ENCODE results near the gene FAAH2.
"Not testable (repeated sequence)": the region's sequence is repeated elsewhere in the genome, so short reads cannot be mapped to it uniquely, and the experiment has no call there.

Gene FAAH2

GRCh38 chrX:57286507-57287251, at the start of gene FAAH2:
Gene FAAH2 (plus strand): TSS chrX:57286706. CDS start chrX:57286826, 120 bp downstream.
- TF ChIP-seq GATA1 (IDR thresholded peaks at IDR 0.05; ENCODE audit: low read depth, low read length), result no peak
- TF ChIP-seq POLR2A (IDR thresholded peaks at IDR 0.05; ENCODE audit: low read length), result no peak
- DNase-seq, result peak in 1 of 2 experiments; percentile 1

DNA sequence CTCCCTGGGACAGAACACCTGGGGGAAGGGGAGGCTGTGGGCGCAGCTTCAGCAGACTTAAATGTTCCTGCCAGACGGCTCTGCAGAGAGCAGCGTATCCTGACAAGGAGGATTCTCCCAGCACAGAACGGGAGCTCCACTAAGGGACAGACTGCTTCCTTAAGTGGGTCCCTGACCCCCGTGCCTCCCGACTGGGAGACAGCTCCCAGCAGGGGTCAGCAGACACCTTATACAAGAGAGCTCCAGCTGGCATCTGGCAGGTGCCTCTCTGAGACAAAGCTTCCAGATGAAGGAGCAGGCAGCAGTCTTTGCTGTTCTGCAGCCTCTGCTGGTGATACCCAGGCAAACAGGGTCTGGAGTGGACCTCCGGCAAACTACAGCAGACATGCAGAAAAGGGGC, 44.5 kb upstream of the FAAH2 start:
- no peak for TF ChIP-seq GATA1 (IDR thresholded peaks at IDR 0.05; ENCODE audit: low read depth, low read length)
- no peak for TF ChIP-seq POLR2A (IDR thresholded peaks at IDR 0.05; ENCODE audit: low read length)
- no peak for DNase-seq

DNA sequence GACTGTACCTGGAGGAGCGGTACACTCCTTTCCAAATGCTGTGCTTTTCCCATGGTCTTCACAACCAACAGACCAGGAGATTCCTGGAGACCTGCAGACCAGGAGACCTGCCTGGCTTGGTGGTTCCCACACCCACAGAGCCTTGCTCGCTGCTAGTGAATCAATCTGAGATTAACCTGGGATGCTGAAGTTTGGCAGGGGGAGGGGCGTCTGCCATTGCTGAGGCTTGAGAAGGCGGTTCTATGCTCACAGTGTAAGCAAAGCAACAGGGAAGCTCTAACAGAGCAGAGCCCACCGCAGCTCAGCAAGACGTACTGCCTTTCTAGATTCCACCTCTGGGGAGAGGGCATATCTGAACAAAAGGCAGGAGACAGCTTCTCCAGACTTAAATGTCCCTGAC, 34.5 kb upstream of the FAAH2 start:
- DNase-seq, result no peak
- TF ChIP-seq POLR2A (IDR thresholded peaks at IDR 0.05; ENCODE audit: low read length), result no peak
- TF ChIP-seq GATA1 (IDR thresholded peaks at IDR 0.05; ENCODE audit: low read depth, low read length), result no peak

GRCh38 chrX:57265126-57265525, 21.4 kb upstream of the FAAH2 start:
- DNase-seq, result no peak
- TF ChIP-seq GATA1 (IDR thresholded peaks at IDR 0.05; ENCODE audit: low read depth, low read length), result no peak
- TF ChIP-seq POLR2A (IDR thresholded peaks at IDR 0.05; ENCODE audit: low read length), result no peak

DNA sequence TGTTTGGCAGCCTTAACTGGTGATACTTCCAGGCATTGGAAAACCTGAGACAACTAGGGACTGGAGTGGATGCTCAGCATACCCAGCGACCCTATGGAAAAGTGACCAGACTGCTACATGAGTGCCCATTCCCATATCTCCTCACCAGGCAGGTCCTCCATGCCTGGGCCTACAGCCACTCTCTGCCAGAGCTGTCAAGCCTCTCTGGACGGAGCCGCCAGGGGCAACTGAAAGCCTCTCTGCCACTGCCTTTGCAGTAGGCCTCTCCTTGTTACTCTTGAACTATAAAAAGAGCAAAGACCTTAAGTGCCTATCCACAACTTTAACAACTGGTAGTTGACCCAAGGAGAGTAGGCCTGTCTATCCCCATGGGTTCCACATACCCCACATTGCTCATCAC, 20.2 kb upstream of the FAAH2 start:
- DNase-seq, result no peak
- no peak for TF ChIP-seq POLR2A (IDR thresholded peaks at IDR 0.05; ENCODE audit: low read length)
- TF ChIP-seq GATA1 (IDR thresholded peaks at IDR 0.05; ENCODE audit: low read depth, low read length), result no peak

DNA sequence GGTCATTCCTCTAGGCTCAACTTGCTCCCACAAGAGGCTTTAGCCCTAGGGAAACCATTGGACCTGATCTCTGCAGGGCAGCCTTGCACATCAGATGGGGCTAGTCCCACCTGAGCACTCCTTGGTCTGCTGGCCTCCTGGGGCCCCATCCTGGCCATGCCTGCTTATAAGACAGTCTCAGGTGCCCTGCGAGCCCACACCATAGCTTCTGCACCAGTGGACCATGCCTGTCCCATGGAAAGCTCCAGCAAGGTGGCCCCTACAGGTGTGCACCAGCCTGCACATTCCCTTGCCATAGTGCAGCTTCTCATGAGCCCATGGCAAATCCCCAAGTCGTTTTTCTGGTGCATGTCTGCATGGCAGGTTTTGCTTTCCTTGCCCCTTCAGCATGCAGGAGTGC, 19.6 kb upstream of the FAAH2 start:
- DNase-seq, result no peak

DNA sequence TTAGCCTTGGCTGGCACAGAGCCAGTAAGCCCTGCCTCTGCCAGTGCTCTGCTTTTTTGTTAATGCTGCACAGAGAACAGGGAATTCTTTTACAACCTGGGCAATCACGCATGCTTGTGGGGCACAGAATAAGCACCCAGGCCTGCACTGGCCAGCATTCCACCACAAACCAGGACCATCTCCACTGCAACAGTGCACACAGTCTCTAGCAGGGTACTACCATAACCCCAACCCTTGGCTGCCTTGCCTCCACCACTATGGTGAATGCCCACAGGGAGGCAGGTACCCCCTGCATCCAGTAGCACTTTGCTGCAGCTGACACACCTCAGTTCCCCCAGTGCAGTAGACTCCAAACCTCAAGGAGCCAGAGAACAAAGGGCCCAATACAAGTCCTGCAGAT, 19.2 kb upstream of the FAAH2 start:
- no peak for TF ChIP-seq GATA1 (IDR thresholded peaks at IDR 0.05; ENCODE audit: low read depth, low read length)
- TF ChIP-seq POLR2A (IDR thresholded peaks at IDR 0.05; ENCODE audit: low read length), result no peak
- DNase-seq, result no peak

More for the DNA sequence above, 19.6 kb upstream of the FAAH2 start:
- TF ChIP-seq POLR2A (IDR thresholded peaks at IDR 0.05; ENCODE audit: low read length), result no peak
- no peak for TF ChIP-seq GATA1 (IDR thresholded peaks at IDR 0.05; ENCODE audit: low read depth, low read length)

GRCh38 chrX:57270980-57271379, 15.5 kb upstream of the FAAH2 start:
- no peak for DNase-seq
- TF ChIP-seq GATA1 (IDR thresholded peaks at IDR 0.05; ENCODE audit: low read depth, low read length) (no peak), POLR2A (IDR thresholded peaks at IDR 0.05; ENCODE audit: low read length) (no peak)

DNA sequence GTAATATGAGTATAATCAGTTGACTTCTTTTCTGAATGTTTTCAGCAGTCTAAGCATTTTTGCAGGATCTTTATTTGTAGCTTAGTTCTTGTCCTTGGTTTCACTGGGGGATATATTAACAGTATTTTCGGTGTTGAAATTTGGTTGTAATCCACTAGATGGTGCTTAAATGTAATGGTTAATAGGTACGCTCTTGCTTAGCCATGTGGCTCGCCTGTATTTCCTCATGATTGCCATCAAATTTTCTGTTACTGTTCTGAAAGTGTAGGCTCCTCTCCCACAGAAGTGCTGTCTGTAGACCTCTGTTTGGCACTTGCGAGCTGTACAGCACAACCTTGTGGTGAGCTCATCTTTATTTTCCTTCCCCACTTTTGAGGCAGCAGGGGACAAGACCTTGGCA, 3.9 kb upstream of the FAAH2 start:
- DNase-seq, result no peak
- TF ChIP-seq POLR2A (IDR thresholded peaks at IDR 0.05; ENCODE audit: low read length) (no peak), GATA1 (IDR thresholded peaks at IDR 0.05; ENCODE audit: low read depth, low read length) (no peak)

- TF ChIP-seq GATA1 (IDR thresholded peaks at IDR 0.05; ENCODE audit: low read depth, low read length) (no peak), POLR2A (IDR thresholded peaks at IDR 0.05; ENCODE audit: low read length) (no peak)
- no peak for DNase-seq
Observed at GRCh38 chrX:57285001-57285400, 1.5 kb upstream of the FAAH2 start.

GRCh38 chrX:57289089-57289488, 2.6 kb downstream of the FAAH2 start:
- TF ChIP-seq POLR2A (IDR thresholded peaks at IDR 0.05; ENCODE audit: low read length) (no peak), GATA1 (IDR thresholded peaks at IDR 0.05; ENCODE audit: low read depth, low read length) (no peak)
- DNase-seq, result no peak

- TF ChIP-seq POLR2A (IDR thresholded peaks at IDR 0.05; ENCODE audit: low read length), result no peak
- TF ChIP-seq GATA1 (IDR thresholded peaks at IDR 0.05; ENCODE audit: low read depth, low read length), result no peak
- no peak for DNase-seq
Observed at GRCh38 chrX:57294961-57295360, 8.5 kb downstream of the FAAH2 start.

GRCh38 chrX:57295679-57296078, 9.2 kb downstream of the FAAH2 start:
- DNase-seq, result not testable (repeated sequence)

GRCh38 chrX:57313583-57314215, 27.2 kb downstream of the FAAH2 start:
- no peak for TF ChIP-seq POLR2A (IDR thresholded peaks at IDR 0.05; ENCODE audit: low read length)
- no peak for TF ChIP-seq GATA1 (IDR thresholded peaks at IDR 0.05; ENCODE audit: low read depth, low read length)
- no peak for DNase-seq

- no peak for TF ChIP-seq POLR2A (IDR thresholded peaks at IDR 0.05; ENCODE audit: low read length)
- no peak for TF ChIP-seq GATA1 (IDR thresholded peaks at IDR 0.05; ENCODE audit: low read depth, low read length)
- no peak for DNase-seq
Observed at GRCh38 chrX:57329008-57329407, 42.5 kb downstream of the FAAH2 start.

DNA sequence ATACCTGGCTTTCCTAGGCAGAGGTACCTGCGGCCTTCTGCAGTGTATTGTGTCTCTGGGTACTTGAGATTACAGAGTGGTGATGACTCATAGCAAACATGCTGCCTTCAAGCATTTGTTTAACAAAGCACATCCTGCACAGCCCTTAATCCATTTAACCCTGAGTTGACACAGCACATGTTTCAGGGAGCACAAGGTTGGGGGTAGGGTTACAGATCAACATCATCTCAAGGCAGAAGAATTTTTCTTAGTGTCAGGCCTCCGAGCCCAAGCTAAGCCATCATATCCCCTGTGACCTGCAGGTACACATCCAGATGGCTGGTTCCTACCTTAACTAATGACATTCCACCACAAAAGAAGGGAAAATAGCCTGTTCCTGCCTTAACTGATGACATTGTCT, 49.3 kb downstream of the FAAH2 start:
- DNase-seq, result not testable (repeated sequence)

Measured in erythroblast (primary cell).